Measurements from ENCODE around the gene UTP25. TPM values are rescaled to one million over a fixed set of nuclear protein-coding genes. Genes with fewer than 3 reads are reported as not detected.
A peak's percentile ranks its signal among the peaks of the same experiment; 100 is the strongest.

The UTP25 gene
- total and polyA plus RNA-seq, 3 experiments from 2014 or later: 4.9 to 15.2 (median 14.9) TPM

DNA sequence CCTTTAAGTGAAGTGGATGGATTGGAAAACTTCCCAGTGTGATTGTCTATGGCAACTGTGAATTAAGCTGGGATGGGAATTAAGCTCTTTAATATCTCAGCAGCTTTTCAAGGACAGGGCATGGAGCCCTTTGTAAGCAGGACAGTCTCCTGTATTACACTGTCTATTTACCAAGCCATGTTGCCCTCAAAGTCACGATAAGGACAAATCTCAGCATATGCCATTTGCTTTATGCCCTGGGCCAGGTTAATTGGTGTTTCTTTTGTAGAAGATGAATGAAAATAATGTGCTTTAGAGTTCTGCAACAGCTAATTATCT lies 17.6 kb downstream of the UTP25 start:
- H3K4me1 ChIP-seq (ENCODE audit: insufficient read depth, low read length): no peaks in the 10 kb centered on the region
- no peaks in the 10 kb centered on the region for H3K27me3 ChIP-seq (ENCODE audit: insufficient read depth, low read length, poor library complexity, severe bottlenecking)
- H3K27ac ChIP-seq (ENCODE audit: low read depth, low read length): no peak overlapping the region
- DNase-seq: no peak
- Mint-ChIP-seq H3K4me1 (peaks cover 2 to 15% (median 12%) of the 10 kb centered on the region in 3 donors), H3K27me3 (no peaks in the 10 kb centered on the region), H3K27ac (no peak overlapping the region), H3K36me3 (peaks cover 0 to 93% (median 24%) of the 10 kb centered on the region in 3 donors), H3K4me3 (no peak overlapping the region), H3K9me3 (no peaks in the 10 kb centered on the region)
- POLR2A ChIA-PET: no interaction called here
- peaks cover 49% of the 10 kb centered on the region for H3K36me3 ChIP-seq (ENCODE audit: insufficient read depth, low read length)
- CTCF ChIA-PET: interaction anchor here (1.5 to 2.4 kb wide), 2 partner anchors 15 to 22 kb away, joined by 6 to 10 read pairs; no protein-coding TSS in a partner anchor
- H3K4me3 ChIP-seq (ENCODE audit: low read length): no peak overlapping the region
- no peaks in the 10 kb centered on the region for H3K9me3 ChIP-seq (ENCODE audit: low read length)

DNA sequence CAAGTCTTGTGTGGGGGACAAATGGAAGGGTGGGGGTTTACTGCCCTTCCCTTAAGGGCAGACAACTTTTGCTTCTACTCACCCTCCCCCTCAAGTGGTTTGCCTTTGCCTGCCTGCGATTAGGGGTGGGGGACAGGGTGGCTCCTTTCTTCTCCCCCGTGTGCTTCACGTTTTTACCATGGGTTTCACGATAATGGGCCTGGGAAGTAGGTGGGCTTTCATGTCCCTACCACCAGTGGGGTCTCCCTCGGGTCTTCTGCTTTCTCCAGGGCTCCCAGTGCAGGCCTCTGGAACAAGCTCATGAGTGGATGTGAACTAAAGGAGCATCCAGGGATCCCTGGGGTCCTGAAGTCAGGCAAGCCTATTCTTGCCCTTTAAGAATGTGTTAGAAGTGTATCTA lies 21.6 kb downstream of the UTP25 start:
- H3K27me3 Mint-ChIP-seq: no peaks in the 10 kb centered on the region
- ChIA-PET POLR2A (no interaction called here), CTCF (interaction anchor here (0.9 kb wide), 1 partner anchor 11 kb away, joined by 3 read pairs; no protein-coding TSS in a partner anchor)
- DNase-seq: no peak
- Histone ChIP-seq H3K4me1 (ENCODE audit: insufficient read depth, low read length) (no peaks in the 10 kb centered on the region), H3K4me3 (ENCODE audit: low read length) (no peak overlapping the region), H3K36me3 (ENCODE audit: insufficient read depth, low read length) (peaks cover 33% of the 10 kb centered on the region), H3K9me3 (ENCODE audit: low read length) (no peaks in the 10 kb centered on the region), H3K27ac (ENCODE audit: low read depth, low read length) (no peak overlapping the region), H3K27me3 (ENCODE audit: insufficient read depth, low read length, poor library complexity, severe bottlenecking) (no peaks in the 10 kb centered on the region)
- no peaks in the 10 kb centered on the region for H3K9me3 Mint-ChIP-seq
- H3K36me3 Mint-ChIP-seq: peaks cover 0 to 93% (median 23%) of the 10 kb centered on the region in 3 donors
- peak overlapping the region in 1 of 8 donors; percentile 54 for H3K27ac Mint-ChIP-seq
- no peak overlapping the region for H3K4me3 Mint-ChIP-seq
- peaks cover 2 to 12% (median 10%) of the 10 kb centered on the region in 3 donors for H3K4me1 Mint-ChIP-seq

DNA sequence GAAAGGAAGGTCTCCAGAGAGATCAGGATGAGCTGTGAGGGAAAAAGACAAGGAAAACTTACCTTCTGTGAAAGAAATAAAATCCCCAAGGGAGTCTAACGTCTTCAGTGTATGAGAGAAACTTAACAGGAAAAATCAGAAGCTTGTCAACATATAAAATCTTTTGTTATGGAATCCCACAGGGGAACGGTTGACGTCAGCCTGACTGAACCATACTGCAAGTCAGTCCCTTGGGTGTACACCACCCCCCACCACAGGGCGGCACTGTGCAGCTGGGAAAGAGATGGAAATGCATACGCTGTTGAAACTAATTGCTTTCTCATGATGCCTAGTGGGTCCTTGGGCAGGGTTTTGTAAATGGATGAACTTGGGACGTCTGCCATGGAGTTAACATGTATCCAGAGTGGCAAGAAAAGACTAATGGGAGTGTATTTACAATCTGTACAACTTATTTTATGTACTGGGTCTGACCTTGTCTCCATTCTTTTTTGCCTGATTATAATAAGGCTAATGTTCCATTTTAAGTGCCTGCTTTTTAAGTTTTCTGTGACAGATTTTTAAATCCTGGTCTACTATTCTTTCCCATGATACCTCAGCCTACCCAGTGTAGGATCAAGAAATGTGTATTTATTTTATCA lies 22.7 kb downstream of the UTP25 start:
- Mint-ChIP-seq H3K4me3 (no peak overlapping the region), H3K4me1 (peaks cover 2 to 12% (median 10%) of the 10 kb centered on the region in 3 donors), H3K9me3 (no peaks in the 10 kb centered on the region), H3K27ac (peak overlapping the region in 4 of 8 donors; percentile 9 to 42 (median 26)), H3K36me3 (peaks cover 0 to 91% (median 23%) of the 10 kb centered on the region in 3 donors), H3K27me3 (no peaks in the 10 kb centered on the region)
- Histone ChIP-seq H3K36me3 (ENCODE audit: insufficient read depth, low read length) (peaks cover 30% of the 10 kb centered on the region), H3K9me3 (ENCODE audit: low read length) (no peaks in the 10 kb centered on the region), H3K4me3 (ENCODE audit: low read length) (no peak overlapping the region), H3K27ac (ENCODE audit: low read depth, low read length) (no peak overlapping the region), H3K27me3 (ENCODE audit: insufficient read depth, low read length, poor library complexity, severe bottlenecking) (no peaks in the 10 kb centered on the region), H3K4me1 (ENCODE audit: insufficient read depth, low read length) (no peaks in the 10 kb centered on the region)
- no peak for DNase-seq
- ChIA-PET CTCF (interaction anchor here (0.7 to 0.9 kb wide), 2 partner anchors 10 kb away, joined by 3 to 4 read pairs; no protein-coding TSS in a partner anchor), POLR2A (no interaction called here)

DNA sequence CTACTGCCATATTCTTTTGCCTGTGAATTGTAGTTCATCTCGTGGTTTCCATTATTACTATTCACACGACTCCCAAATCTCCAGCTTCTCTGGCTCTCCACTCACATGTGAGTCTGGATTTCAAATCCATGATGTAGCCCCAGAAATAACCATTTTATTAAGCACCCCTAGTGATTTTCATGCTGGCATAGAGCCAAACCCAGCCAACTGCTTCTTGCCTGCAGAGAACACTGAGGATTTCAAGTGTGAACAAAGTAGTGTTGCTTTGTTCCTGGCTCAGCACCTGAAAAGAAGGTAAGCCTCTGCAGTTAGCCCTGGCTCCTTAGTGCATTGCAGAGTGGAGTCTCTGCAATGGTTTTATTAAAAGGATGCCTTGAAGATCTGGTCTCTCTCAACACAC lies 25.9 kb downstream of the UTP25 start:
- Histone ChIP-seq H3K36me3 (ENCODE audit: insufficient read depth, low read length) (peaks cover 30% of the 10 kb centered on the region), H3K27me3 (ENCODE audit: insufficient read depth, low read length, poor library complexity, severe bottlenecking) (no peaks in the 10 kb centered on the region), H3K4me3 (ENCODE audit: low read length) (no peak overlapping the region), H3K4me1 (ENCODE audit: insufficient read depth, low read length) (no peaks in the 10 kb centered on the region), H3K27ac (ENCODE audit: low read depth, low read length) (no peak overlapping the region), H3K9me3 (ENCODE audit: low read length) (no peaks in the 10 kb centered on the region)
- peak overlapping the region in 1 of 8 donors; percentile 6 for H3K27ac Mint-ChIP-seq
- peaks cover 0 to 67% (median 14%) of the 10 kb centered on the region in 3 donors for H3K36me3 Mint-ChIP-seq
- ChIA-PET POLR2A (no interaction called here), CTCF (no interaction called here)
- no peaks in the 10 kb centered on the region for H3K27me3 Mint-ChIP-seq
- DNase-seq: no peak
- peaks cover 0 to 2% (median under 1%) of the 10 kb centered on the region in 3 donors for H3K4me1 Mint-ChIP-seq
- H3K9me3 Mint-ChIP-seq: no peaks in the 10 kb centered on the region
- H3K4me3 Mint-ChIP-seq: no peak overlapping the region

DNA sequence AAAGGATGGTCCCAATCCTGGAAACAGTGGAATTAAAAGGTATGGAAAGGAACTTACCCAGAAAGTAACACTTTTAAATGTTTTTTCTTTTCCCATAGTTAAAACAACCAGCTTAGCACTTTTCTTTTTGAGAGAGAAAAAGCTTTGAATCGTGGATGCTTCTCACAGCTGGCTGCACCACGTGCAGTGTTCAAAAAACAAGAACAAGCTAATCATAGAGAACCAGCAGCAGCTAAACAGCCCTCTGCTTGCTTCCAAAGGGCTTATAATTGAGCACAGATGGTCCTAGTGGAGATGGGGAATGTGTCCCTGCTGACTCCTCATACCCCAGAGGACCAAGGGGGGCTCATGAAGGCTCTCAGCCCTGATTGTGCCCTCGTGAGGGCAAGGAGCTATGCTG lies 26.4 kb downstream of the UTP25 start:
- DNase-seq: no peak
- H3K27me3 ChIP-seq (ENCODE audit: insufficient read depth, low read length, poor library complexity, severe bottlenecking): no peaks in the 10 kb centered on the region
- ChIA-PET CTCF (interaction anchor here (1.4 kb wide), 1 partner anchor 31 kb away, joined by 3 read pairs; no protein-coding TSS in a partner anchor), POLR2A (no interaction called here)
- peaks cover 0 to 2% (median 0%) of the 10 kb centered on the region in 3 donors for H3K4me1 Mint-ChIP-seq
- H3K27ac Mint-ChIP-seq: peak overlapping the region in 1 of 8 donors; percentile 29
- peaks cover 0 to 63% (median 14%) of the 10 kb centered on the region in 3 donors for H3K36me3 Mint-ChIP-seq
- H3K36me3 ChIP-seq (ENCODE audit: insufficient read depth, low read length): peaks cover 30% of the 10 kb centered on the region
- H3K4me3 ChIP-seq (ENCODE audit: low read length): no peak overlapping the region
- H3K27me3 Mint-ChIP-seq: no peaks in the 10 kb centered on the region
- H3K9me3 Mint-ChIP-seq: no peaks in the 10 kb centered on the region
- no peak overlapping the region for H3K4me3 Mint-ChIP-seq
- no peaks in the 10 kb centered on the region for H3K4me1 ChIP-seq (ENCODE audit: insufficient read depth, low read length)
- no peaks in the 10 kb centered on the region for H3K9me3 ChIP-seq (ENCODE audit: low read length)
- H3K27ac ChIP-seq (ENCODE audit: low read depth, low read length): no peak overlapping the region

DNA sequence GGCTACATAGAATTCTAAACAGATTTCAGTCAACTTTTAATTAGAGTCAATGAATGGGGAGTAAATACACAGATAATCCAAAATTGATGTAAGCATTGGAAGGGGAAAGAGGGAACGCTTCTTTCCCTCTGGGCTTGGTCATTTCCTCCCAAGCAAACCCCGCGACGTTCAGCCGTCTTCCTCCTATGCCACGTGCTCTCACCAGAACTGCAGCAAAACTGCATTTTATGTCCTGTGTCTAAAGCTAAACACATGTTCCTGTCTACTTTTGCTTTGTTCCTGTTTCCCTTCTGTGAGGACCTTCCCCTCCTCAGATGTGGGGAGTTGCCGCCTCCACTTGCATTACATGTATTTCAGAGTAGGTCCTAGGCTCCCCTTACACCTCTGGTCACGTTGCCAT lies 27.2 kb downstream of the UTP25 start:
- POLR2A ChIA-PET: no interaction called here
- Histone ChIP-seq H3K4me1 (ENCODE audit: insufficient read depth, low read length) (no peaks in the 10 kb centered on the region), H3K4me3 (ENCODE audit: low read length) (no peak overlapping the region), H3K27me3 (ENCODE audit: insufficient read depth, low read length, poor library complexity, severe bottlenecking) (no peaks in the 10 kb centered on the region), H3K27ac (ENCODE audit: low read depth, low read length) (no peak overlapping the region), H3K9me3 (ENCODE audit: low read length) (no peaks in the 10 kb centered on the region), H3K36me3 (ENCODE audit: insufficient read depth, low read length) (peaks cover 25% of the 10 kb centered on the region)
- peak overlapping the region in 4 of 8 donors; percentile 30 to 78 (median 71) for H3K27ac Mint-ChIP-seq
- H3K4me1 Mint-ChIP-seq: no peaks in the 10 kb centered on the region
- CTCF ChIA-PET: interaction anchor here (1.4 kb wide), 1 partner anchor 32 kb away, joined by 3 read pairs; no protein-coding TSS in a partner anchor
- H3K9me3 Mint-ChIP-seq: no peaks in the 10 kb centered on the region
- H3K4me3 Mint-ChIP-seq: no peak overlapping the region
- no peaks in the 10 kb centered on the region for H3K27me3 Mint-ChIP-seq
- peaks cover 0 to 55% (median 10%) of the 10 kb centered on the region in 3 donors for H3K36me3 Mint-ChIP-seq
- DNase-seq: no peak

DNA sequence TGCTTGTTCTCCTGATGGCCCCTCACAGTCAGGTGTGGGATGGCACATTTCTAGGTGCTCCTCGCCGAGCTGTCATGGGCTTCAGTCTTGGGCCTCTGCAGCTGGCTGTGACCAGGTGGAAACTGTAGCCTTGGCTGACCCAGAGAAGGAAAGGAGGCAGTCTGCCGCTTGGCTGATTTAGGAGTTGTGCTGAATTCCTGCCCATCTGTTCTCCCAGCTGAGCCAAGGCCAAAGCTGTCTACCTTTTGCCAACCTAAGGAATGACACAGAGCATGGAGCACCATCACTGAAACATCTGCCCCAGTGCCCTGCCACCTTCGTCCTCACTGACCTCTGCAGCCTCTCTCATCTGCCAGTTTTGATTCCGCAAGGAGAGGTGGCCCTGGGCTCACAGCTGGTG lies 27.9 kb downstream of the UTP25 start:
- Mint-ChIP-seq H3K36me3 (peaks cover 0 to 49% (median 10%) of the 10 kb centered on the region in 3 donors), H3K27me3 (no peaks in the 10 kb centered on the region), H3K9me3 (no peaks in the 10 kb centered on the region), H3K27ac (peak overlapping the region in 1 of 8 donors; percentile 27), H3K4me1 (no peaks in the 10 kb centered on the region), H3K4me3 (no peak overlapping the region)
- no peaks in the 10 kb centered on the region for H3K4me1 ChIP-seq (ENCODE audit: insufficient read depth, low read length)
- H3K27me3 ChIP-seq (ENCODE audit: insufficient read depth, low read length, poor library complexity, severe bottlenecking): no peaks in the 10 kb centered on the region
- CTCF ChIA-PET: interaction anchor here (1.4 kb wide), 1 partner anchor 33 kb away, joined by 3 read pairs; no protein-coding TSS in a partner anchor
- POLR2A ChIA-PET: no interaction called here
- DNase-seq: no peak
- H3K9me3 ChIP-seq (ENCODE audit: low read length): no peaks in the 10 kb centered on the region
- no peak overlapping the region for H3K4me3 ChIP-seq (ENCODE audit: low read length)
- H3K36me3 ChIP-seq (ENCODE audit: insufficient read depth, low read length): peaks cover 25% of the 10 kb centered on the region
- H3K27ac ChIP-seq (ENCODE audit: low read depth, low read length): no peak overlapping the region

DNA sequence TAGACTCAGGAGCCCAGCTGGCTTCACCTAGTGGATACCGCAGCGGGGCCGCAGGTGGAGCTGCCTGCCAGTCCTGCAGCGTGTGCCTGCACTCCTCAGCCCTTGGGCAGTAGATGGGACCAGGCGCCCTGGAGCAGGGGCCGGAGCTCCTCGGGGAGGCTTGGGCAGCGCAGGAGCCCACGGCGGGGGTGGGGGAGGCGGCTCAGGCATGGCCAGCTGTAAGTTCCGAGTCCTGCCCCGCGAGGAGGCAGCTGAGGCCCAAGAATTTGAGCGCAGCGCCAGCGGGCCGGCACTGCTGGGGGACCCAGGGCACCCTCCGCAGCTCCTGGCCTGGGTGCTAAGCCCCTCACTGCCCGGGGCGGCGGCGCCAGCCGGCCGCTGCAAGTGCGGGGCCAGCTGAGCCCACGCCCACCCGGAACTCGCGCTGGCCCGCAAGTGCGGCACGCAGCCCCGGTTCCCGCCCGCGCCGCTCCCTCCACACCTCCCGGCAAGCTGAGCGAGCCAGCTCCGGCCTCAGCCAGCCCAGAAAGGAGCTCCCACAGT lies 30.9 kb downstream of the UTP25 start:
- Histone ChIP-seq H3K4me1 (ENCODE audit: insufficient read depth, low read length) (no peaks in the 10 kb centered on the region), H3K27me3 (ENCODE audit: insufficient read depth, low read length, poor library complexity, severe bottlenecking) (no peaks in the 10 kb centered on the region), H3K27ac (ENCODE audit: low read depth, low read length) (no peak overlapping the region), H3K9me3 (ENCODE audit: low read length) (no peaks in the 10 kb centered on the region), H3K4me3 (ENCODE audit: low read length) (no peak overlapping the region), H3K36me3 (ENCODE audit: insufficient read depth, low read length) (peaks cover 9% of the 10 kb centered on the region)
- H3K4me1 Mint-ChIP-seq: no peaks in the 10 kb centered on the region
- H3K27me3 Mint-ChIP-seq: peaks cover 14 to 24% of the 10 kb centered on the region in 2 donors
- CTCF ChIA-PET: interaction anchor here (0.7 to 1.0 kb wide), 2 partner anchors 36 to 453 kb away, joined by 3 read pairs; no protein-coding TSS in a partner anchor
- no peak for DNase-seq
- H3K9me3 Mint-ChIP-seq: no peaks in the 10 kb centered on the region
- H3K27ac Mint-ChIP-seq: no peak overlapping the region
- H3K36me3 Mint-ChIP-seq: peaks cover 0 to 20% (median 3%) of the 10 kb centered on the region in 3 donors
- POLR2A ChIA-PET: no interaction called here
- no peak overlapping the region for H3K4me3 Mint-ChIP-seq
